Activated T-helper 9 cell treated with anti-CD3 and anti-CD28 coated beads, Interleukin-2, amount 50 U/mL, for 16 hours (primary cell): ENCODE data around the gene ZNRF3.
"Not testable (repeated sequence)": the region's sequence is repeated elsewhere in the genome, so short reads cannot be mapped to it uniquely, and the experiment has no call there.

Experiments
- DNase-seq: peaks from one replicate; pipeline ENCODE4 v3.0.0-alpha.2; 2020; ENCODE audit warnings: low read depth

ZNRF3 gene

DNA sequence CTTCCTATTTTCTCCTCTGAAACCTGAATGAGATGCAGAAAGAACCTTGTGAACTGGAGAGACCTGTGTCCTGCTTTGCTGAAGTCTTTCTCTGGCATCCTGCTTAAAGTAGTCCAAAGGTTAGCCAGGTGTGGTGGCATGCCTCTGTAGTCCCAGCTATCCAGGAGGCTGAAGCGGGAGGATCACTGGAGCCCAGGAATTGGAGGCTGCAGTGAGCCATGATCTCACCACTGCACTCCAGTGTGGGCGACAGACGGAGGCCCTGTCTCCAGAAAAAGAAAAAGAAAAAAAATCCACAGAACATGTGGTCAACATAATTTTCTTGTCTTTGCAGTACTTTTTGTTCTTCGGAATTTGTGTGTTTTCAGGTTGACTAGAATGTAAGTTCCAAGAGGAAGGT is 187.1 kb downstream of the ZNRF3 start:
- DNase-seq: no peak

GRCh38 chr22:29071261-29072045 is 188.1 kb downstream of the ZNRF3 start:
- DNase-seq: peak; percentile 11

GRCh38 chr22:29072193-29072978 is 189.0 kb downstream of the ZNRF3 start:
- peak; percentile 76 for DNase-seq

DNA sequence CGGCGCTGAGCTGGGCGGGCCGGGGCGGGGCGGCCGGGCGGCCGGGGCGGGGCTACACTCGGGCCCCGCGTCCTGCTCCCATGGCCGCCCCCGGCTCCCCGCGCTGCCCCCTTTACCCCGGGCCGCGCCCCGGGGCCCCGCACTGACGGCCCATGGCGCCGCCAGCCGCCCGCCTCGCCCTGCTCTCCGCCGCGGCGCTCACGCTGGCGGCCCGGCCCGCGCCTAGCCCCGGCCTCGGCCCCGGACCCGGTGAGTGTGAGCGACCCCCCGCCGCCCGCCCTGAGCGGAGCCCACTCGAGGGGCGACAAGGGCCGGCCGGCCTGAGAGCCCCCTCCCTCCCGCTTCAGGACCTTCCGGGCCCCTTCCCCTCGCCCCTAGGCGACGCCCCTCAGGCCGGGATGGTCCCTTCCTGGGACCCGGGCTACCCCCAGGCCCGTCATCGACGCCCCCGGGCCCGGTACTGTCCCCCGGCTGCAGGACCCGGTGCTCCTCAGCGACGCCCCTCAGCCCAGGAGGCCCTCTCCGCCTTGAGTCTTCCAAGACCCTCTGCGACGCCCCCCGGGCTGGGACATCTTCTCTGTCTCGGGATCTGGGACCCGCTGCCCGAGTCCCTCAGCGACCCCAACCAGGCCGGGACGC is 189.7 kb downstream of the ZNRF3 start, which contains the start of gene KREMEN1:
Gene KREMEN1 (plus strand): TSS at position 57 of the 639 bp plus-strand sequence. CDS start 96 bp downstream, at position 153.
- DNase-seq: no peak

DNA sequence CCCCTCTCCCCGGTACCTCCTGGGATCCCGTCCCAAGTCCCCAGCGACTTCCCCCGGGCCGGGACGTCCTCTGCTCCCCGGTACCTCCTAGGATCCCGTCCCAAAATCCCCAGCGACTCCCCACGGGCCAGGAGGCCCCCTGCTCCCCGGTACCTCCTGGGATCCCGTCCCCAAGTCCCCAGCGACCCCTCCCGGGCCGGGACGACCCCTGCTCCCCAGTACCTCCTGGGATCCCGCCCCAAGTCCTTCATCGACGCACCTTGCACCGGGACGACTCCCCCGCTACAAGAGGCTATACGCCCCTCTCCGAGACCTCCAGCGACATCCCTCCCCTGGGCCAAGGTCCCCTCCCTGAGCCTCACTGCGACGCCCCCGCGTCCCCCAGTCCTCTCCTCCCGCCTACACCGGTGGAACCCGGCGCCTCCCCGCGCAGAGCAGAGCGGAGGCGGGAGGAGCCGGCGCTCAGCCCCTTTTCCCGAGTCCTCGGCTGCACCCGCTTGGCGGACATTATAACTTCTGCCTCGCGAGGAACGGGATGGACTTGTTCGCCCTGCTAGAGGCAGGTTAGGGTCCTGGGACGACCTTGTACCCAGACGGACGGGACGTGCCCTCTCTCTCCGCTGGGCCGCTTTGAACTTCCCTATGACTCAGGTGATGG is 190.4 kb downstream of the ZNRF3 start:
- DNase-seq: no peak

DNA sequence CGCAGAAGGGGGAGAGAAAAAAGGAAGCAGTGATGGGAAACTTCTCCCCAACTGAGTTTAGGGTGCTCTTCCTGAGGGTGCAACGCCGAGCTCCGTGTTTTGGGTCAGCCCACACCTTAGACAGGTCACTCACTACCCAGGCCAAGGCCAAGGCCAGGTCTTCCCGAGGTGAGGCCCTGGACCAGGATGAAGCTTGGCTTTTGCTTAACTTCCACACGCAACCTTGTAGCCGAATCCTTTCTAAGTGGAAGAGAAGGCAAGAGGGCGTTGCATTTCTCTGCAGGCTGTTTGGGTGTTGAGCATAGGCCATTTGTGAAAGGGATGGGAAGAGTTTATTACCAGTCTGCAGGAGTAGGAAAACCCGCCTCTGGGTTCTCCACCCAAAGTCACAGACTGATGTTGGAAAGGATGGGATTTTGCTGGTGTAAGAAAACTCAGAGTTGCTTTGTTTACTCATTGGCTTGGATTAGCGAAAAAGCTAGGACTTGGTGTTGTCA is 191.0 kb downstream of the ZNRF3 start:
- no peak for DNase-seq

- DNase-seq: no peak
Measured at GRCh38 chr22:29078036-29078868, 194.9 kb downstream of the ZNRF3 start.

DNA sequence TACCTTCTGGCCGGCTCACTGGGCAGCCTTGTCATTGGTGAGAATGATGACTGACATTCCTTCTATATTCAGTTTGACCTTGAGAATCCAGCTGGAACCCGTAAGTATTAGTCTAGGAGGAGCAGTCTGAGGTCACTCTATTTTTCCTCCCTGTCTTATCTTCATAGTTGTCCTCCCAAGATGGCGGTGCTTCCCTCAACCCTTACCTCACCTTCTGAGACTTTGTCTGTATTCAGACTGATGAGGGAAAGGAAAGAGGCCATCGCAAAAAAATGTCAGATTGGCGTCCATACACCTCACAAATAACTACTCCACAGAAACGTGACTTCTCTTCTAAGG is 195.5 kb downstream of the ZNRF3 start:
- no peak for DNase-seq

DNA sequence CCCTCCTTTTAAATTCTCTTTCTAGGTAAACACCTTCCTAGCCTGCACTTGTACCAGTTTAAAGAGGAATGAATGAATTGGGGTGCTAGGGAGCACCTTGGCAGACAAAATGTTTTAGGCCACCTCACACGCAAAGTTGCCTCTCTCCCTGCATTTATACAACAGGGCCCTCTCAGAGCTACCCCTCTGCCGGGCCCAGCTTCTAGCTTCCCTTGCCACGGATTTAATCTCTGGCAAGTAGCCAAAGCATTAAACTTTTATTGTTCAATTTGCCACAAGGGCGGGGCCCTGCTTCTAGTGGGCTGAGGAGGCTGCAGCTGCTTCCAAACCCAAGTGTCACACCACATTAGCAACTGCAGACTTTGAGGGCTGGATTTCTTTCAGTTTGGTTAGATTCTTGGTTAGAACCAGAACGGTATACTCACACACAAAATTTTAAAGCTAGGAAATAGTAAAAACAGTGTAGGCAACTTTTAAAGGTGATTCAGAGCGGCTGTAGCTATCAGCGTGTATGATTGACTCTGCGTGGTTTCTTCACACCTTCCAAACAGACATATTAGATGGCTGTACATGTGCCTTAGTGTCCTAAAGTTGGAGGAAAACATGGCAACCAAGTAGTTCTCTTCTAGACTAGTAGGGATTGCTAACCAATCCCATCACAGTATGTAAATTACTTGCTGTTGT is 196.0 kb downstream of the ZNRF3 start:
- no peak for DNase-seq

DNA sequence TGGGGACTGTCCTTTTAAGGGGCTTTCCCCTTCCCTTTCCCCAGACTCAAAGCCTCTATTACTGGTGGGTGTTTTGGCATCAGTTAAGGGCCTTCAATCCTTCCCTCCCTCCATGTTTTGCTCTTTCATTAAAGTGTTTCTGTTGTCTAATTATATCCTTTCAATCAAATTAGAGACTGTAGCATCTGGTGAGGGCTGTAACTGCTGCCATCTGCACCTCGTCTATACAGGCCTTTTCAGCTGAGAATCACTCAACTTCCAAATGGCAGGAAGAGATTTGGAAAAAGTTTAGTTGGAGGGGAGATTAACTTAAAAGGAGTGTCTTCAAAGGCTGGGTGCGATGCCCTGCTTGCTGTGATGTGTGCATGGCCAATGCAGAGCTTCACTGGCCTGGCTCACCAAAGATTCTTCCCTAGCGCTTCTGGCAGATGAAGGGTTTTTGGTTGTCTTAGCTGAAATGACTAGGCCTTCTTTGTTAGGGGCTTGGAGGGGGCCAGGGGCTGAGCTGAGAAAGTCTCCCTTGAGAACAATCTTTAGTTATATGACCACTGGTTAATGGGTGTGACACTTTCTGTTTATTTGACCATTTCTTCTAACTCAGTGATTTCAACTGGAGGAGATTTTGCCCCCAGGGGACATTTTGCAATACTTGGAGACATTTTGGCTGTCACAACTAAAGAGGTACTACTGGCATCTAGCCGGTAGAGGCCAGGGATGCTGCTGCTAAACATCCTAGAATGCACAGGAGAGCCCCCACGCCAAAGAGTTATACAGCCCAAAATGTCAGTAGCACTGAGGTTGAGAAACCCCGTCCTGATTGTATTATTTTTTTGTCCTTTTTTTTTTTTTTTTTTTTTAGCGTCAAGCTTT is 197.0 kb downstream of the ZNRF3 start:
- no peak for DNase-seq

GRCh38 chr22:29081517-29082236 is 198.3 kb downstream of the ZNRF3 start:
- DNase-seq: no peak

DNA sequence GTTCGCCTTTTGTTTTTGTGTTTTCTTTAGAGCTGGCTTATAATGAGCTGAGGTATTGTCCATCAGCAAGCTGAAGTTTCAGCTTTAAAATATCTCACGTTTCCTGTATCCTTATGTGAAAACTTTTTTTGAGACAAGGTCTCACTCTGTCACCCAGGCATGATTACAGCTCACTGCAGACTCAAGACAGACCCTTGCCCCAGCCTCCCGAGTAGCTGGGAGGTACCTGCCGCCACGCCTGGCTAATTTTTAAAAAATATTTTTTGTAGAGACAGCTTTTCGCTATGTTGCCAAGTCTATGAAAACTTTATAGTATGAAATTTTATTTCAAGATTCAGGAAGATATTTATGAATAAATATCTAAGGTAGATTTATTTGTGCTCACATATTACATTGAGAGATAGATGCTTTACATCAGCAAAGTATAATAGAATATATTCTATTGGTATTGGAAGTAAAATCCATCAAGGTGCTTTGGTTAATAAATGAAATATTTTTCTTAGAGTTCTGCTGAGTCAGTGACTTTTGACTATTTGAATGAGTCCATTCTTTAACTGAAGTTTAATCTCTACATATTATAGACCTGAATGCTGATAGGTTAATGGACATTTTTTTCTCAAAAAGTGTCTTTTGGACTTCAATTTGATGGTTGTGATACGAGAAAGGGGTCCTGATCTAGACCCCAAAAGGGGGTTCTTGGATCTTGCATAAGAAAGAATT is 199.6 kb downstream of the ZNRF3 start:
- DNase-seq: no peak

DNA sequence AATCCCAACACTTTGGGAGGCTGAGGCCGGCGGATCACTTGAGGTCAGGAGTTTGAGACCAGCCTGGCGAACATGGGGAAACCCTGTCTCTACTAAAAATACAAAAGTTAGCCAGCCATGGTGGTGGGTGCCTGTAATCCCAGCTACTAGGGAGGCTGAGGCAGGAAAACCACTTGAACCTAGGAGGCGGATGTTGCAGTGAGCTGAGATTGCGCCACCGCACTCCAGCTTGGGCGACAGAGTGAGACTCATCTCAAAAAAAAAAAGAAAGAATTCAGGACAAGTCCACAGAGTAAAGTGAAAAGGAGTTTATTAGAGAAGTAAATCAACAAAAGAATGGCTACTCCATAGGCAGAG is 200.2 kb downstream of the ZNRF3 start:
- not testable (repeated sequence) for DNase-seq

GRCh38 chr22:29083933-29084591 is 200.7 kb downstream of the ZNRF3 start:
- DNase-seq: no peak

GRCh38 chr22:29087012-29087411 is 203.6 kb downstream of the ZNRF3 start:
- no peak for DNase-seq

- DNase-seq: no peak
Measured at GRCh38 chr22:29088809-29089208, 205.4 kb downstream of the ZNRF3 start.

DNA sequence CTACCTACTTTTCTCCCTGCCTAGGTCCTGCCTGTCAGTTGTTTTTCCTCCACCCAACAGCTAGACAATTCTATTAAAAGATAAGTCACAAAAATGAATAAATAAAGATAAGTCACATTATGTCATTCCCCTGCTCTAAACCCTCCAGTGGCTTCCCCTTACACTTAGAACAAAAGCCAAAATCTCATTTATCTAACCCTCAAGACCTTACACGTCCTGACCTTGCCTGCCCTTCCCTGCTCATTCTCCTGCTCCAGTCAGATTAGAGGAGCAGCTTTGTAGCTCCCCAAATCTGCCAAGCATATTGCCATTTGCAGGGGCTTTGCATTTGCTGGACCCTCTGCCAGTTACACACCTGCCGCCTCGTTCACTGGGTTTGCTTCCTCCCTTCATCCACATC is 206.1 kb downstream of the ZNRF3 start:
- DNase-seq: no peak

DNA sequence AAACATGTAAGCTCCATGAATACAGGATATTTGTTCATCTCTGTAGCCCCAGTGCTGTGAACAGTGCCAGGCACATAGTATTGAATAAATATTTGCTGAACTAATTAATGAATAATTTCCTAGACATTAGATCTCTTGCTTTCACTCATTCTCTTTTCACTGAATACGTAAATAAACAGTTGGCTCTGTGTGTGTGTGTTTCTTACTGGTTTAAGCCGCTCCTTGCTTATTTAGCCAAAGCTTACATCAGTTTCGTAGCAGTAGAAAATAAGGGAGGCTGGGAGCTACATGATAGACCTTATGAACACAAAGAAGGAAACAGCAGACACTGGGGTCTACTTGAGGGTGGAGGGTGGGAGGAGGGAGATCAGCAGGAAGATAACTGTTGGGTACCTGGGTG is 206.7 kb downstream of the ZNRF3 start:
- DNase-seq: no peak
